Ovary (tissue), 9 donors: ENCODE data around the gene ACSF3. TPM values are rescaled to one million over a fixed set of nuclear protein-coding genes. Genes with fewer than 3 reads are reported as not detected.

Experiments
- DNase-seq, 5 donors: peaks; one replicate each; pipeline ENCODE4 v3.0.0-alpha.2; 2019 to 2020
- H3K27ac ChIP-seq, 2 donors: fragments of 200-600 bp; one replicate each; pipeline versions ENCODE4 v1.5.1 to v1.8.0; 2019 to 2022
- H3K27me3 ChIP-seq: fragments of 200-600 bp; one replicate; pipeline ENCODE4 v1.8.0; 2022
- H3K36me3 ChIP-seq: fragments of 200-600 bp; sonication (generic); one replicate; pipeline ENCODE4 v1.5.1; 2019
- H3K4me1 ChIP-seq: one replicate; pipeline ENCODE4 v1.8.1; 2013; ENCODE audit warnings: mild to moderate bottlenecking, moderate library complexity; ENCODE audit not compliant: insufficient read depth
- H3K4me3 ChIP-seq: fragments of 200-600 bp; sonication (generic); one replicate; pipeline ENCODE4 v1.5.1; 2017
- H3K9me3 ChIP-seq, 2 donors: fragments of 200-600 bp in 1 of 2; sonication (generic) in 1 of 2; one replicate each; pipeline versions ENCODE4 v1.5.1 to v1.8.1; 2013 to 2019; ENCODE audit warnings: mild to moderate bottlenecking in 1 of 2, moderate library complexity in 1 of 2
- EP300 ChIP-seq: sonication (generic); formaldehyde crosslinking; IDR thresholded peaks from one replicate; pipeline ENCODE4 v1.6.1; 2017; ENCODE audit warnings: antibody characterized with exemption
- POLR2A ChIP-seq: fragments of 450-650 bp; IDR thresholded peaks from one replicate; pipeline ENCODE4 v1.6.1; 2017; ENCODE audit warnings: antibody characterized with exemption, mild to moderate bottlenecking, moderate library complexity
- WGBS, 3 donors: extraction: QIAGEN DNeasy Blood & Tissue Kit in 1 of 3; methylation state at CpG; one replicate each; pipeline versions ENCODE4 v1.1.5 to v1.1.7; 2013 to 2017; 5-methylcytosine and 5-hydroxymethylcytosine counted together
- intact Hi-C, 4 donors: fragments of 100-400 bp; cut with DNase I; formaldehyde crosslinking; loops; one replicate each; pipeline versions ENCODE4 v1.11.0 to v1.15.1; 2022 to 2023
- polyA plus RNA-seq, 2 donors: library from polyadenylated mRNA; stranded (reverse); fragments of 200-250 nt in 1 of 2; fragments of 350-450 nt in 1 of 2; fragmentation: Illumina TruSeq in 1 of 2; extraction: RNeasy Lipid Tissue Mini Kit (QIAGEN cat#74804) in 1 of 2; gene quantifications; one replicate each; pipeline ENCODE4 v1.2.3, GENCODE V29; 2013 to 2014
- total RNA-seq, 7 donors: library from RNA; depleted of rRNA in 2 of 7; stranded (reverse); fragments of >200 nt in 2 of 7; fragmentation: NEBNext Ultra II Directional in 3 of 7; extraction: Animal tissue kit (Norgen Biotek cat#: 25700) in 3 of 7; gene quantifications; one replicate each; pipeline versions ENCODE4 v1.1.0 to v1.2.4, GENCODE V29; 2016 to 2023
- TF ChIP-seq, protein P1 (sequence below), 3 donors: fragments of 450-650 bp in 2 of 3; fragments of 200-600 bp in 1 of 3; IDR thresholded peaks; one replicate each; pipeline versions ENCODE4 v1.5.1 to v1.8.0; 2016 to 2022; ENCODE audit warnings: antibody characterized with exemption in 3 of 3, mild to moderate bottlenecking in 1 of 3
- donor health status: DM: no; HTN: no; CAD: no; lungs with moderate emphysema.
- donor health status: DM: no; HTN: no; CAD: no.
- donor health status: Bipolar disorder and iron deficiency.
- donor health status: DM: yes; HTN: yes; CAD: no.
- donor health status: DM: no; HTN: no; CAD: no.
- donor health status: DM: yes; HTN: yes; CAD: no.

The ACSF3 gene
- total and polyA plus RNA-seq, 9 donors = 16.2 to 40.9 (median 28.0) TPM

DNA sequence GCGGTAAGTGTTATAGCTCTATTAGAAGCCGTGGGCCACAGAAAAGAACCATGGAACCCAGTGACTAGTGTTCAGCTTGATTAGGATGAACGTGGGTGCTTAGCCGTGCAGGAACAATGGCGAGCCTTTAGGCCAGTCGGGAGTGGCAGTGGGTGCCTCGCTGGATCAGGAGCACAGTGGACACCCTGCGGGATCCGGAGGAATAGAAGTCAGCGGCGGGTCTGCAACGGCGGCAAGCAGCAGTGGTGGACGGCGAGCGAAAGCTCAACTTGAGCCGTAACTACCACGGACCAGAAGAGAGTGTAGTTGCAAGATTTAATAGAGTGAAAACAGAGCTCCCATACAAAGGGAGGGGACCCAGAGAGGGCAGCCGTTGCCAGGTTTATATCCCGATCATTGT lies 40.6 kb downstream of the ACSF3 start:
- Histone ChIP-seq H3K27ac (no peak overlapping the region), H3K27me3 (no peaks in the 10 kb centered on the region), H3K36me3 (no peaks in the 10 kb centered on the region), H3K4me3 (no peak overlapping the region), H3K9me3 (no peaks in the 10 kb centered on the region), H3K4me1 (no peaks in the 10 kb centered on the region)
- intact Hi-C loops = no loop called here
- peak in 1 of 5 donors; percentile 15 for DNase-seq
- 91 to 95% (median 92%) methylated on average over 20 of the region's 20 CpGs for WGBS, 3 donors
- TF ChIP-seq EP300 (no peak), POLR2A (no peak)
- TF ChIP-seq, protein P1, sequence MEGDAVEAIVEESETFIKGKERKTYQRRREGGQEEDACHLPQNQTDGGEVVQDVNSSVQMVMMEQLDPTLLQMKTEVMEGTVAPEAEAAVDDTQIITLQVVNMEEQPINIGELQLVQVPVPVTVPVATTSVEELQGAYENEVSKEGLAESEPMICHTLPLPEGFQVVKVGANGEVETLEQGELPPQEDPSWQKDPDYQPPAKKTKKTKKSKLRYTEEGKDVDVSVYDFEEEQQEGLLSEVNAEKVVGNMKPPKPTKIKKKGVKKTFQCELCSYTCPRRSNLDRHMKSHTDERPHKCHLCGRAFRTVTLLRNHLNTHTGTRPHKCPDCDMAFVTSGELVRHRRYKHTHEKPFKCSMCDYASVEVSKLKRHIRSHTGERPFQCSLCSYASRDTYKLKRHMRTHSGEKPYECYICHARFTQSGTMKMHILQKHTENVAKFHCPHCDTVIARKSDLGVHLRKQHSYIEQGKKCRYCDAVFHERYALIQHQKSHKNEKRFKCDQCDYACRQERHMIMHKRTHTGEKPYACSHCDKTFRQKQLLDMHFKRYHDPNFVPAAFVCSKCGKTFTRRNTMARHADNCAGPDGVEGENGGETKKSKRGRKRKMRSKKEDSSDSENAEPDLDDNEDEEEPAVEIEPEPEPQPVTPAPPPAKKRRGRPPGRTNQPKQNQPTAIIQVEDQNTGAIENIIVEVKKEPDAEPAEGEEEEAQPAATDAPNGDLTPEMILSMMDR (IDR thresholded peaks at IDR 0.05) = no peak

DNA sequence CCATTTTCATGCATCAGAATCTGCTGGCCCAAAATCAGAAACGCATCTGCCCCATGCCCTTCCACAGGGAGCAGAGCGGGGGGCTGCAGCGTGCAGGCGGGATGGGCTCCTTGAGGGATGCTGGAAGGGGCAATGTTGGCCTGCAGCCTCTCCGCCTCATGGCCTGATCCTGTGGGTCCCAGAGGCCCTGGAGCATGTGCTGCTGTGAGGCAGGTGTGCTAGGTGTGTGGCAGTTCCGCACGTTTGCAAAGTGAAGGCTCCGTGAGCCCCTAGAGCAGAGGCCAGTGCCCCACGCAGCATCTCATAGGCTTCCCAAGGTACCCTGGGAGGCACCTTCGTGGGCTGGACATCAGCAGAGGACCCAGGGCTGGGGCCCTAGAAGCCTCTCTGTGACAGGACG lies 41.5 kb downstream of the ACSF3 start:
- H3K36me3 ChIP-seq = no peaks in the 10 kb centered on the region
- no peak overlapping the region for H3K27ac ChIP-seq
- H3K4me3 ChIP-seq = no peak overlapping the region
- intact Hi-C loops = no loop called here
- TF ChIP-seq EP300 (no peak), POLR2A (no peak)
- TF ChIP-seq, protein P1 (IDR thresholded peaks at IDR 0.05) = no peak
- WGBS, 3 donors = 93 to 94% (median 94%) methylated on average over 11 of the region's 11 CpGs
- no peaks in the 10 kb centered on the region for H3K9me3 ChIP-seq
- peak in 2 of 5 donors; percentile 9 to 21 for DNase-seq
- no peaks in the 10 kb centered on the region for H3K27me3 ChIP-seq
- no peaks in the 10 kb centered on the region for H3K4me1 ChIP-seq

DNA sequence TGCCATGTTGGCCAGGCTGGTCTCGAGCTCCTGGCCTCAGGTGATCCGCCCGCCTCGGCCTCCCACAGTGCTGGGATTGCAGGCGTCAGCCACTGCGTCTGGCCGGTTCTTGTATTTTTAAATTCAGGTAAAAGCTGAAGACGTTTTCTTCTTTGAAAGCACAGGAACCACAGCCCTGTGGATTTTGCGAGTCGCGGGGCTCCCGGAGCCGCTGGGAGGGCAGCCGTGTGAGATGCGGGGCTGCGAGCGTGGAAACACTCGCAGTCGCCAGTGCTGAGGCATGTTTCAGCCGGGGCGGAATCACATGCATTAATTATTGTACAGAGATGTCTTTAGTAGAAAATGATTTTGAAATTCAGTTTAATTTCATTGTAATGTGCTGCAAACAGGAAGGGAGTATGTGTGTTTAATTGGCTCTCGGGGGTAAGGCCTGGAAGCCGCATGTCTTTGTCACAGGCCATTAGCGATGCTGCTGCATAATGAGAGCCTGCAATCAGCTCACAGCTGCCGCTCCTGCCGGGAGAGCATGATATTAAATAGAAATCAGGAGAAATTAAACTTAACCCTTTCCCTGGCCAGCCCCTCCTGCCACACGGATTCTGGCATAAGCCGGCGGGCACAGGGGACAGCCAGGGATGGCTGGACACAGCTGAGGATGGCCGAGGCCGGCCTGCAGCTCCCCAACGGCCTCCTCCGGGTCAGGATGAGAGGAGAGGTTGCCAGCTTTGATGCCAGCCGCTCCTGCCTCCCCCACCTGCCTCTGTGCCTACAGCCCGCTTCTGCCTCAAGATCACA lies 42.5 kb downstream of the ACSF3 start:
- 88 to 91% (median 89%) methylated on average over 35 of the region's 35 CpGs for WGBS, 3 donors
- no peaks in the 10 kb centered on the region for H3K36me3 ChIP-seq
- intact Hi-C loops = no loop called here

DNA sequence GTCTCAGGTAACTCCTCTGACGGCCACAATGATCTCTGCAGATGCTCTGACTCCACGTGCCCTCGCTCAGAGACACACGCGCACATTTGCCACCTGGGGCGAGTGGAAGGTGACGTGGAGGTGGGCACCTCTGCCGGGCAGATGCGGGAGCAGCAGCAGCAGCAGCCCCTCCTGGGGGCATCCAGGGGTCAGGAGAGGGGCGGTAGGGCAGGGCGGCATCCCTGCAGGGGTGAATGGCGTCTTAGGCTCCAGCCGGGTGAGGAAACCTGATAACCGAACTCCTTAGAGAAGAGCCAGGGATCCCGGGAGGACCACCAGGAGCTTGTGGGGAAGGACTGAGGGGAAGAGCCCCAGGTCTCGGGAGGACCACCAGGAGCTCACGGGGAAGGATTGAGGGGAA lies 43.3 kb downstream of the ACSF3 start:
- no peaks in the 10 kb centered on the region for H3K4me1 ChIP-seq
- no peak overlapping the region for H3K27ac ChIP-seq
- peak in 2 of 5 donors; percentile 9 to 10 for DNase-seq
- no peaks in the 10 kb centered on the region for H3K9me3 ChIP-seq
- H3K36me3 ChIP-seq = no peaks in the 10 kb centered on the region
- H3K4me3 ChIP-seq = no peak overlapping the region
- H3K27me3 ChIP-seq = no peaks in the 10 kb centered on the region
- WGBS, 3 donors = 95% methylated on average over 17 of the region's 17 CpGs
- intact Hi-C loops = no loop called here
- TF ChIP-seq POLR2A (no peak), EP300 (no peak)
- TF ChIP-seq, protein P1 (IDR thresholded peaks at IDR 0.05) = no peak

More for the DNA sequence above, 42.5 kb downstream of the ACSF3 start:
- no peaks in the 10 kb centered on the region for H3K27me3 ChIP-seq
- H3K4me3 ChIP-seq = no peak overlapping the region
- TF ChIP-seq, protein P1 (IDR thresholded peaks at IDR 0.05) = no peak
- TF ChIP-seq POLR2A (no peak), EP300 (no peak)
- H3K27ac ChIP-seq = no peak overlapping the region
- DNase-seq = peak in 2 of 5 donors; percentile 7 to 10
- no peaks in the 10 kb centered on the region for H3K4me1 ChIP-seq
- no peaks in the 10 kb centered on the region for H3K9me3 ChIP-seq
